Transverse colon (tissue), 3 donors: Measurements from ENCODE around the gene ANXA6.

Experiments used
- POLR2A ChIP-seq: fragments of 450-650 bp; IDR thresholded peaks from one replicate; pipeline ENCODE4 v1.6.1; 2016; ENCODE audit warnings: antibody characterized with exemption, mild to moderate bottlenecking, moderate library complexity
- POLR2AphosphoS5 ChIP-seq, 3 donors: sonication (generic); formaldehyde crosslinking; IDR thresholded peaks; one replicate each; pipeline ENCODE4 v1.6.1; 2016; ENCODE audit warnings: antibody characterized with exemption in 3 of 3

- no peak for TF ChIP-seq POLR2AphosphoS5 (IDR thresholded peaks at IDR 0.05)
- TF ChIP-seq POLR2A, result no peak
Measured at GRCh38 chr5:151155775-151156506, 1.6 kb downstream of the ANXA6 start.
